OCI-LY7 (cell line): ENCODE data around the gene PTTG1. TPM values are rescaled to one million over a fixed set of nuclear protein-coding genes. Genes with fewer than 3 reads are reported as not detected.

Experiments used
- BruUV-seq: library from RNA; stranded (reverse); fragments of 400-500 nt; replicated peaks from 2 replicates; lab custom pipeline; 2021; lab: Mats Ljungman, UMichigan
- CTCF ChIA-PET: fragments of 300-600 bp; sonication (Branson Sonifier 250); formaldehyde crosslinking; loops from one replicate; lab custom pipeline; 2022; ENCODE audit warnings: antibody characterized with exemption; ENCODE audit not compliant: unreplicated experiment; lab: Charles Lee
- POLR2A ChIA-PET: fragments of 300-600 bp; sonication (Branson Sonifier 250); formaldehyde crosslinking; loops from one replicate; lab custom pipeline; 2022; ENCODE audit warnings: antibody characterized with exemption; lab: Charles Lee
- DNase-seq: peaks from one replicate; pipeline ENCODE4 v3.0.0-alpha.2; 2015; ENCODE audit warnings: low spot score
- H2AFZ ChIP-seq: fragments of 200-600 bp; sonication (generic), shearing (Covaris generic); 2 replicates; pipeline ENCODE4 v1.6.1; 2014; ENCODE audit warnings: mild to moderate bottlenecking, antibody characterized with exemption, low read length, moderate library complexity
- H3K27ac ChIP-seq: fragments of 200-600 bp; sonication (generic); 2 replicates; pipeline ENCODE4 v1.5.1; 2014; ENCODE audit warnings: mixed run types, low read depth, mild to moderate bottlenecking, moderate library complexity, low read length, inconsistent platforms; ENCODE audit not compliant: poor library complexity, severe bottlenecking
- H3K36me3 ChIP-seq: fragments of 200-600 bp; sonication (generic); 2 replicates; pipeline ENCODE4 v1.6.1; 2014; ENCODE audit warnings: mild to moderate bottlenecking, antibody characterized with exemption, low read length, moderate library complexity, mixed read lengths; ENCODE audit not compliant: insufficient read depth
- H3K4me1 ChIP-seq: fragments of 200-600 bp; sonication (generic); 2 replicates; pipeline ENCODE4 v1.5.1; 2014; ENCODE audit warnings: mild to moderate bottlenecking, low read length; ENCODE audit not compliant: insufficient read depth, poor library complexity, severe bottlenecking
- H3K4me2 ChIP-seq: fragments of 200-600 bp; sonication (generic); 2 replicates; pipeline ENCODE4 v1.6.1; 2014; ENCODE audit warnings: mild to moderate bottlenecking, low read length
- H3K4me3 ChIP-seq: fragments of 200-600 bp; sonication (generic); 2 replicates; pipeline ENCODE4 v1.5.1; 2014; ENCODE audit warnings: mild to moderate bottlenecking, low read depth, low read length; ENCODE audit not compliant: poor library complexity, severe bottlenecking
- H3K79me2 ChIP-seq: fragments of 200-600 bp; sonication (generic); 2 replicates; pipeline ENCODE4 v1.6.1; 2016; ENCODE audit warnings: low read depth, mild to moderate bottlenecking, low read length, moderate library complexity, mixed read lengths; ENCODE audit not compliant: insufficient read depth
- H3K9me2 ChIP-seq: fragments of 200-600 bp; sonication (generic); 2 replicates; pipeline ENCODE4 v1.6.1; 2016; ENCODE audit warnings: mild to moderate bottlenecking, low read length, mixed read lengths; ENCODE audit not compliant: insufficient read depth
- H3K9me3 ChIP-seq: fragments of 200-600 bp; sonication (generic); 2 replicates; pipeline ENCODE4 v1.6.1; 2014; ENCODE audit warnings: mild to moderate bottlenecking, mixed run types, low read length, mixed read lengths
- H4K20me1 ChIP-seq: fragments of 200-600 bp; sonication (generic); 2 replicates; pipeline ENCODE4 v1.6.1; 2014; ENCODE audit warnings: mild to moderate bottlenecking, antibody characterized with exemption, low read length, moderate library complexity, mixed read lengths; ENCODE audit not compliant: insufficient read depth
- CTCF ChIP-seq: fragments of 200-600 bp; sonication (generic); conservative IDR thresholded peaks from 2 replicates; pipeline ENCODE4 v1.5.1; 2014; ENCODE audit warnings: mild to moderate bottlenecking, antibody characterized with exemption, low read length, moderate library complexity, mixed read lengths
- EZH2phosphoT487 ChIP-seq: fragments of 200-600 bp; sonication (generic); IDR thresholded peaks from 2 replicates; pipeline ENCODE4 v1.6.1; 2018; ENCODE audit warnings: low read depth, borderline replicate concordance, mild to moderate bottlenecking, mixed run types, antibody characterized with exemption, low read length, moderate library complexity, mixed read lengths
- intact Hi-C: fragments of 100-400 bp; cut with micrococcal nuclease; formaldehyde crosslinking; loops from one replicate; pipeline ENCODE4 v1.10.0; 2022; ENCODE audit not compliant: unreplicated experiment
- total RNA-seq, 2 experiments: library from RNA; depleted of rRNA in 1 of 2; stranded (reverse); fragments of >200 nt in 1 of 2; shearing (Covaris generic) in 1 of 2; gene quantifications; 2 replicates each; pipeline ENCODE4 v1.2.3, GENCODE V29; 2014 to 2022

Gene PTTG1
- total RNA-seq, 2 experiments from 2014 or later: 340 to 480 TPM

GRCh38 chr5:160375701-160376100 lies 46.0 kb upstream of the PTTG1 start:
- H4K20me1 ChIP-seq: no peaks in the 10 kb centered on the region
- CTCF ChIA-PET: no interaction called here
- no peak overlapping the region for H3K27ac ChIP-seq
- no peak overlapping the region for H3K4me3 ChIP-seq
- no peaks in the 10 kb centered on the region for H3K4me1 ChIP-seq
- H3K4me2 ChIP-seq: no peak overlapping the region
- H3K79me2 ChIP-seq: no peaks in the 10 kb centered on the region
- DNase-seq: no peak
- intact Hi-C loops: no loop called here
- no peaks in the 10 kb centered on the region for H3K9me3 ChIP-seq
- POLR2A ChIA-PET: interaction anchor here (0.5 to 1.0 kb wide), 2 partner anchors 24 to 154 kb away, joined by 3 to 5 read pairs; no protein-coding TSS in a partner anchor
- no peak for TF ChIP-seq EZH2phosphoT487
- no peak for TF ChIP-seq CTCF
- no peak overlapping the region for H2AFZ ChIP-seq
- H3K9me2 ChIP-seq: no peaks in the 10 kb centered on the region
- no TSS peak for BruUV-seq
- H3K36me3 ChIP-seq: no peaks in the 10 kb centered on the region

- ChIA-PET CTCF (no interaction called here), POLR2A (interaction anchor here (1.0 kb wide), 1 partner anchor 25 kb away, joined by 5 read pairs; no protein-coding TSS in a partner anchor)
- H3K27ac ChIP-seq: no peak overlapping the region
- no peaks in the 10 kb centered on the region for H4K20me1 ChIP-seq
- no peaks in the 10 kb centered on the region for H3K9me2 ChIP-seq
- H3K79me2 ChIP-seq: no peaks in the 10 kb centered on the region
- no peaks in the 10 kb centered on the region for H3K9me3 ChIP-seq
- no TSS peak for BruUV-seq
- DNase-seq: no peak
- no peak overlapping the region for H2AFZ ChIP-seq
- H3K4me2 ChIP-seq: no peak overlapping the region
- intact Hi-C loops: no loop called here
- H3K36me3 ChIP-seq: no peaks in the 10 kb centered on the region
- H3K4me3 ChIP-seq: no peak overlapping the region
- no peak for TF ChIP-seq CTCF
- no peak for TF ChIP-seq EZH2phosphoT487
- H3K4me1 ChIP-seq: no peaks in the 10 kb centered on the region
These were observed 45.2 kb upstream of the PTTG1 start for GRCh38 chr5:160376416-160376815.

- H3K9me3 ChIP-seq: no peaks in the 10 kb centered on the region
- no TSS peak for BruUV-seq
- intact Hi-C loops: no loop called here
- TF ChIP-seq EZH2phosphoT487: no peak
- no peak for TF ChIP-seq CTCF
- DNase-seq: no peak
- ChIA-PET CTCF (interaction anchor here (0.6 to 0.9 kb wide), 2 partner anchors 12 to 515 kb away, joined by 3 to 4 read pairs; no protein-coding TSS in a partner anchor), POLR2A (interaction anchor here (0.7 kb wide), 1 partner anchor 12 kb away, joined by 3 read pairs; no protein-coding TSS in a partner anchor)
- no peak overlapping the region for H3K4me3 ChIP-seq
- H3K27ac ChIP-seq: no peak overlapping the region
- H3K4me1 ChIP-seq: no peaks in the 10 kb centered on the region
- no peaks in the 10 kb centered on the region for H3K79me2 ChIP-seq
- H3K9me2 ChIP-seq: no peaks in the 10 kb centered on the region
- H3K4me2 ChIP-seq: no peak overlapping the region
- no peaks in the 10 kb centered on the region for H4K20me1 ChIP-seq
- H3K36me3 ChIP-seq: no peaks in the 10 kb centered on the region
- no peak overlapping the region for H2AFZ ChIP-seq
These were observed 44.0 kb upstream of the PTTG1 start for GRCh38 chr5:160377651-160378050.
